Thyroid gland (tissue), 4 donors: ENCODE measurements around the gene SKIC2. TPM values are rescaled to one million over a fixed set of nuclear protein-coding genes. Genes with fewer than 3 reads are reported as not detected.
"Not testable (repeated sequence)": the region's sequence is repeated elsewhere in the genome, so short reads cannot be mapped to it uniquely, and the experiment has no call there.

Experiments
- DNase-seq, 2 donors: peaks; one replicate each; pipeline ENCODE4 v3.0.0-alpha.2; 2019
- H3K27ac ChIP-seq, 3 donors: fragments of 200-600 bp; sonication (generic); 1 replicate in 2 of 3; 2 replicates in 1 of 3; pipeline ENCODE4 v1.5.1; 2016 to 2019; ENCODE audit warnings: mild to moderate bottlenecking in 1 of 3, moderate library complexity in 1 of 3
- H3K27me3 ChIP-seq: fragments of 200-600 bp; sonication (generic); one replicate; pipeline ENCODE4 v1.5.1; 2019
- H3K36me3 ChIP-seq, 2 donors: fragments of 200-600 bp; sonication (generic); one replicate each; pipeline ENCODE4 v1.5.1; 2016 to 2019
- H3K4me1 ChIP-seq, 2 donors: fragments of 200-600 bp; sonication (generic); one replicate each; pipeline ENCODE4 v1.5.1; 2017 to 2019
- H3K4me3 ChIP-seq, 3 donors: fragments of 200-600 bp; sonication (generic); replicated peaks in 1 of 3; 1 replicate in 2 of 3; 2 replicates in 1 of 3; pipeline ENCODE4 v1.5.1; 2016; ENCODE audit warnings: mild to moderate bottlenecking in 1 of 3
- H3K9me3 ChIP-seq: fragments of 200-600 bp; sonication (generic); one replicate; pipeline ENCODE4 v1.5.1; 2017
- POLR2A ChIP-seq, 2 donors: fragments of 450-650 bp; IDR thresholded peaks; one replicate each; pipeline ENCODE4 v1.6.1; 2017; ENCODE audit warnings: antibody characterized with exemption in 2 of 2, mild to moderate bottlenecking in 2 of 2, moderate library complexity in 1 of 2
- WGBS, 2 donors: methylation state at CpG; one replicate each; pipeline ENCODE4 v1.1.5; 2017; 5-methylcytosine and 5-hydroxymethylcytosine counted together
- intact Hi-C: fragments of 100-400 bp; cut with DNase I; formaldehyde crosslinking; loops from one replicate; pipeline ENCODE4 v1.15.1; 2023
- total RNA-seq, 4 donors: library from RNA; depleted of rRNA; stranded (reverse); fragments of >200 nt; gene quantifications; one replicate each; pipeline ENCODE4 v1.2.3, GENCODE V29; 2016
- TF ChIP-seq, protein P1 (sequence below), 6 experiments: fragments of 200-600 bp in 3 of 6; fragments of 450-650 bp in 3 of 6; sonication (generic) in 3 of 6; IDR thresholded peaks; one replicate each; pipeline ENCODE4 v1.5.1; 2016 to 2019; ENCODE audit warnings: antibody characterized with exemption in 6 of 6, mild to moderate bottlenecking in 2 of 6, inconsistent platforms in 1 of 6, moderate library complexity in 1 of 6

SKIC2 gene
- total RNA-seq, 4 donors from 2014 or later: 35.1 to 47.1 (median 39.4) TPM

DNA sequence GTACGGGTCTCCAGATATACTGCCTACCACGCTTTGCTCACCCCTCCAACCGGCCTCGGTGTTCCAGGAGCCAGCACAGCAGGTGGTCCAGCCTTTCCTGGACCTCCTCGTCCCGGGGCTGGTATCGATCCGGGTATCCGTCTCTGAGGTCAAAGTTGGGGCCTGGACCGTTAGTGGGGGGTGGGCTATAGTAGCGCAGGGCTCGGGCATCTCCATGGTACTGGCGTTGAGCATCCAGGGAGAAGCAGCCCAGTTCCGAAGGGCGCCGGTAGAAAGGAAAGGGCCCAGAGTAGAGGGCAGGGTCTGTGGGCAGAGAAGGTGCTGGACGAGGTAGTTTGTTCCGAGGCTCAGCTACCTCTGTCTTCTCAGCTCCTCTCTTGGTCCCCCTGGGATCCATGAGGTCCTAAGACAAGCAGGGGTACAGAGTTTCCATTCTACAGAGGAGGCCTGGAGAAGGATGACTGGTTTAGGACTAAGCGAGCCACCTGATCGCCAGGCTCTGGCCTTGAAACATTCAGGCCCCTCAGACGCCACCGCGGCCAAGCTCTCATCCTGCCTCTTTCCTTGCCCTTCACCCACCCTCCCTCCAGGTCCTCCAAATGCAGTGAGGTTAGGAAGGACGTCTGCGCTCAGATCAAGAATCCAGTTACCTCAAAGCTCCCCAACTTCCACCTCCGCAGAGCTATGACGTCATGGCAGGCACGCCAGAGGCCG is 12.5 kb downstream of the SKIC2 start:
- intact Hi-C loops: no loop called here
- H3K36me3 ChIP-seq: peaks cover 35 to 36% of the 10 kb centered on the region in 2 donors
- no peaks in the 10 kb centered on the region for H3K27me3 ChIP-seq
- H3K27ac ChIP-seq: peak overlapping the region; percentile 93 to 97 (median 97)
- peaks cover 12 to 18% of the 10 kb centered on the region in 2 donors for H3K4me1 ChIP-seq
- 27 to 33% methylated on average over 28 to 29 of the region's 29 CpGs for WGBS, 2 donors
- H3K4me3 ChIP-seq: peak overlapping the region; percentile 38 to 91 (median 87)
- peak in 1 of 2 donors; percentile 3 for DNase-seq
- TF ChIP-seq, protein P1, sequence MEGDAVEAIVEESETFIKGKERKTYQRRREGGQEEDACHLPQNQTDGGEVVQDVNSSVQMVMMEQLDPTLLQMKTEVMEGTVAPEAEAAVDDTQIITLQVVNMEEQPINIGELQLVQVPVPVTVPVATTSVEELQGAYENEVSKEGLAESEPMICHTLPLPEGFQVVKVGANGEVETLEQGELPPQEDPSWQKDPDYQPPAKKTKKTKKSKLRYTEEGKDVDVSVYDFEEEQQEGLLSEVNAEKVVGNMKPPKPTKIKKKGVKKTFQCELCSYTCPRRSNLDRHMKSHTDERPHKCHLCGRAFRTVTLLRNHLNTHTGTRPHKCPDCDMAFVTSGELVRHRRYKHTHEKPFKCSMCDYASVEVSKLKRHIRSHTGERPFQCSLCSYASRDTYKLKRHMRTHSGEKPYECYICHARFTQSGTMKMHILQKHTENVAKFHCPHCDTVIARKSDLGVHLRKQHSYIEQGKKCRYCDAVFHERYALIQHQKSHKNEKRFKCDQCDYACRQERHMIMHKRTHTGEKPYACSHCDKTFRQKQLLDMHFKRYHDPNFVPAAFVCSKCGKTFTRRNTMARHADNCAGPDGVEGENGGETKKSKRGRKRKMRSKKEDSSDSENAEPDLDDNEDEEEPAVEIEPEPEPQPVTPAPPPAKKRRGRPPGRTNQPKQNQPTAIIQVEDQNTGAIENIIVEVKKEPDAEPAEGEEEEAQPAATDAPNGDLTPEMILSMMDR (IDR thresholded peaks at IDR 0.05): no peak
- TF ChIP-seq POLR2A (IDR thresholded peaks at IDR 0.05): no peak
- H3K9me3 ChIP-seq: no peaks in the 10 kb centered on the region

DNA sequence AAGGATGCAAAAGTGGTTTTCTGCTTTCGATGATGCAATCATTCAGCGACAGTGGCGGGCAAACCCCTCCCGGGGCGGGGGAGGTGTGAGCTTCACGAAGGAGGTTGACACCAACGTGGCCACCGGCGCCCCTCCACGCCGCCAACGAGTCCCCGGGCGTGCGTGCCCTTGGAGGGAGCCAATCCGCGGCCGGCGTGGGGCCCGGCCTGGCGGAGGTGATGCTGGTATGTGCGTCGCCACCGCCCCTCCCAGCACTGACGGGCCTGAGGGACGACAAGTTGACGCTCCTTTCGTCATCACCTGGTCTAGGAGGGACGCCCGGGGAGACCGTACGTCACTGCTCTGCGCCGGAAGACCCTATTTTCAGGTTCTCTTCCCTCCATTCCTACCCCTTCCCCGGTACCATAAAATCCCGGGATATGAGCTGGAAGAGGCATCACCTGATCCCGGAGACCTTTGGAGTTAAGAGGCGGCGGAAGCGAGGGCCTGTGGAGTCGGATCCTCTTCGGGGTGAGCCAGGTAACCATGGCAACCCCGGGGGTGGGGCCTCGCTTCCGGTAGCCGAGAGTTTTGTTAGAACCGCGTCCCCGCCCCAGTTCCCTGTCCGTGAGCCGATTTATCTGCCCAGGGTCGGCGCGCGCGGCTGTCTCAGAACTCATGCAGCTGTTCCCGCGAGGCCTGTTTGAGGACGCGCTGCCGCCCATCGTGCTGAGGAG is 13.2 kb downstream of the SKIC2 start, which contains the start of gene DXO:
DXO (minus strand) TSS at position 146 of the 716 bp plus-strand sequence. CDS start 463 bp downstream, outside the sequence.
- 0 to 1% methylated on average over 11 to 34 of the region's 62 CpGs for WGBS, 2 donors
- peak; percentile 97 for DNase-seq
- intact Hi-C loops: no loop called here
- Histone ChIP-seq H3K9me3 (no peaks in the 10 kb centered on the region), H3K27ac (peak within 1 kb of the TSS; percentile 93 to 97 (median 97)), H3K36me3 (peaks cover 27 to 29% of the 10 kb centered on the region in 2 donors), H3K4me3 (peak within 1 kb of the TSS; percentile 38 to 91 (median 87)), H3K4me1 (peaks cover 12 to 18% of the 10 kb centered on the region in 2 donors), H3K27me3 (no peaks in the 10 kb centered on the region)
- TF ChIP-seq POLR2A (IDR thresholded peaks at IDR 0.05): peak in 1 of 2 donors; percentile 65
- TF ChIP-seq, protein P1 (IDR thresholded peaks at IDR 0.05): no peak

DNA sequence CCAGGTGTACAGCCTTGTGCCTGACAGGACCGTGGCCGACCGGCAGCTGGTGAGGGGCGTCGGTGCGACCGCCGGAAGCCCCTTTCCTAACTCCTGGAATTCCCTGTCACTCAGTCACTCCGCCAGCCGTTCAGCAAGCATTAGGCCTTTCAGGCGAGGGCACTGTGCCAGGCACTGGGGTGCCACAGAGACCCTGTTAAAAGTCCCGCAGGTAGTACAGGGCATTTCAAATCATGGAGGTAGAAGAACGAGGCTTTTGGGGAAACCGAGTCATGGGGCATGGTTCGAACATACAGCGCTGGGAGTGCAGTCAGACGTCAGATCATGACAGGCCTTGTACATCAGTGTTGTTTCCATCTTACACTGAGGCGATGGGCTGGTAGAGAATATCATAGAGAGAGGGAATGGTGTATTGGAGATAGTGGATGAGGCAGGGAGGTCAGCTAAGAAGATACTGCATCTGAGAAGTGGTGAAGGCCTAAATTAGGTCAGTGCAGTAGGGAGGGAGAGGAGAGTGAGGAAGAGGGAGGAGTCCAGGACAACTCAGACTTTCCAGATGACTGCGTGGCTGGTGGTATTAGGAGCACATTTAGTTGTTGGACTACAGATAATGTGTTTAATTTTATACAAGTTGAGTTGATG is 13.9 kb downstream of the SKIC2 start:
- H3K4me1 ChIP-seq: peaks cover 12 to 18% of the 10 kb centered on the region in 2 donors
- no peak for DNase-seq
- intact Hi-C loops: no loop called here
- no peaks in the 10 kb centered on the region for H3K9me3 ChIP-seq
- H3K36me3 ChIP-seq: peaks cover 22 to 23% of the 10 kb centered on the region in 2 donors
- H3K27ac ChIP-seq: peak overlapping the region; percentile 93 to 97 (median 97)
- no peak for TF ChIP-seq POLR2A (IDR thresholded peaks at IDR 0.05)
- TF ChIP-seq, protein P1 (IDR thresholded peaks at IDR 0.05): no peak
- peak overlapping the region; percentile 38 to 91 (median 87) for H3K4me3 ChIP-seq
- 13 to 14% methylated on average over 11 of the region's 19 CpGs for WGBS, 2 donors
- no peaks in the 10 kb centered on the region for H3K27me3 ChIP-seq

DNA sequence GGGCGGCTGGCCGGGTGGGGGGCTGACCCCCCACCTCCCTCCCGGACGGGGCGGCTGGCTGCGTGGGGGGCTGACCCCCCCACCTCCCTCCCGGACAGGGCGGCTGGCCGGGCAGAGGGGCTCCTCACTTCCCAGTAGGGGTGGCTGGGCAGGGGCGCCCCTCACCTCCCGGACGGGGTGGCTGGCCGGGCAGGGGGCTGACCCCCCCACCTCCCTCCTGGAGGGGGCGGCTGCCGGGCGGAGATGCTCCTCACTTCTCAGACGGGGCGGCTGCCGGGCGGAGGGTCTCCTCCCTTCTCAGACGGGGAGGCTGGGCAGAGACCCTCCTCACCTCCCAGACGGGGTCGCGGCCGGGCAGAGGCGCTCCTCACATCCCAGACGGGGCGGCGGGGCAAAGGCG is 17.1 kb downstream of the SKIC2 start:
- H3K4me3 ChIP-seq, H3K27ac ChIP-seq, H3K27me3 ChIP-seq, H3K9me3 ChIP-seq, DNase-seq, H3K36me3 ChIP-seq, intact Hi-C loops: not testable (repeated sequence)
- H3K4me1 ChIP-seq: peaks cover 11 to 12% of the 10 kb centered on the region in 2 donors
- 98 to 100% methylated on average over 1 to 7 of the region's 30 CpGs for WGBS, 2 donors

DNA sequence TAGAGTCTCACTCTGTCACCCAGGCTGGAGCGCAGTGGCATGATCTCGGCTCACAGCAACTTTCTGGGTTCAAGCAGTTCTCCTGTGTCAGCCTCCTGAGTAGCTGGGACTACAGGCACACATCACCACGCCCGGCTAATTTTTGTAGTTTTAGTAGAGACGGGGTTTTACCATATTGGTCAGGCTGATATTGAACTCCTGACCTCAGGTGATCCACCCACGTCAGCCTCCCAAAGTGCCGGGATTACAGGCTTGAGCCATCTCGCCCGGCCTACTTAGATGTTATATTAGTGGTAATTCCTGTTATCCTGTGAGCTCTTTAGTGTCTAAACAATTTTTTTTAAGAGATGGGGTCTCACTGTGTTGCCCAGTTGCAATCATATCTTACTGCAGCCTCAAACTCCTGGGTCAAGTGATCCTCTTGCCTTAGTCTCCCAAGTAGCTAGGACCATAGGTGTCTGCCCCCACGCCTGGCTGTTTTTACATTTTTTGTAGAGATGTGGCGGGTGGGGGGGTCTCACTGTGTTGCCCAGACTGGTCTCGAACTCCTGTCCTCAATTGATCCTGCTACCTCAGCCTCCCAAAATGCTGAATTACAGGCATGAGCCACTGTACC is 18.9 kb downstream of the SKIC2 start:
- H3K27me3 ChIP-seq: no peaks in the 10 kb centered on the region
- no peak for DNase-seq
- intact Hi-C loops: no loop called here

More for the DNA sequence above, 18.9 kb downstream of the SKIC2 start:
- no peak overlapping the region for H3K27ac ChIP-seq
- H3K36me3 ChIP-seq: no peaks in the 10 kb centered on the region
- 93 to 95% methylated on average over 12 of the region's 12 CpGs for WGBS, 2 donors
- no peaks in the 10 kb centered on the region for H3K9me3 ChIP-seq
- H3K4me1 ChIP-seq: peaks cover 7 to 8% of the 10 kb centered on the region in 2 donors
- TF ChIP-seq, protein P1 (IDR thresholded peaks at IDR 0.05): no peak
- TF ChIP-seq POLR2A (IDR thresholded peaks at IDR 0.05): no peak
- H3K4me3 ChIP-seq: no peak overlapping the region
